GM10266 (cell line): ENCODE measurements around the gene TMEM117.
A peak's percentile ranks its signal among the peaks of the same experiment; 100 is the strongest.

ENCODE experiments used
- DNase-seq: peaks from one replicate; pipeline ENCODE4 v3.0.0; 2012; ENCODE audit errors: extremely low spot score
- TF ChIP-seq, protein P1 (sequence below): IDR thresholded peaks from 2 replicates; pipeline ENCODE4 v1.5.1; 2012; ENCODE audit warnings: mild to moderate bottlenecking, low read depth; ENCODE audit not compliant: control insufficient read depth, insufficient read depth; ENCODE audit errors: missing control alignments

Gene TMEM117

GRCh38 chr12:43805860-43806736 is 29.8 kb upstream of the TMEM117 start, which contains the start of gene TWF1:
Gene TWF1 (minus strand): TSS chr12:43806317. CDS start chr12:43806245, 72 bp downstream.
- TF ChIP-seq, protein P1, sequence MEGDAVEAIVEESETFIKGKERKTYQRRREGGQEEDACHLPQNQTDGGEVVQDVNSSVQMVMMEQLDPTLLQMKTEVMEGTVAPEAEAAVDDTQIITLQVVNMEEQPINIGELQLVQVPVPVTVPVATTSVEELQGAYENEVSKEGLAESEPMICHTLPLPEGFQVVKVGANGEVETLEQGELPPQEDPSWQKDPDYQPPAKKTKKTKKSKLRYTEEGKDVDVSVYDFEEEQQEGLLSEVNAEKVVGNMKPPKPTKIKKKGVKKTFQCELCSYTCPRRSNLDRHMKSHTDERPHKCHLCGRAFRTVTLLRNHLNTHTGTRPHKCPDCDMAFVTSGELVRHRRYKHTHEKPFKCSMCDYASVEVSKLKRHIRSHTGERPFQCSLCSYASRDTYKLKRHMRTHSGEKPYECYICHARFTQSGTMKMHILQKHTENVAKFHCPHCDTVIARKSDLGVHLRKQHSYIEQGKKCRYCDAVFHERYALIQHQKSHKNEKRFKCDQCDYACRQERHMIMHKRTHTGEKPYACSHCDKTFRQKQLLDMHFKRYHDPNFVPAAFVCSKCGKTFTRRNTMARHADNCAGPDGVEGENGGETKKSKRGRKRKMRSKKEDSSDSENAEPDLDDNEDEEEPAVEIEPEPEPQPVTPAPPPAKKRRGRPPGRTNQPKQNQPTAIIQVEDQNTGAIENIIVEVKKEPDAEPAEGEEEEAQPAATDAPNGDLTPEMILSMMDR: peak; percentile 9
- DNase-seq: peak; percentile 91

- TF ChIP-seq, protein P1: no peak
- peak; percentile 11 for DNase-seq
These were observed 29.2 kb upstream of the TMEM117 start for GRCh38 chr12:43806737-43807072.

DNA sequence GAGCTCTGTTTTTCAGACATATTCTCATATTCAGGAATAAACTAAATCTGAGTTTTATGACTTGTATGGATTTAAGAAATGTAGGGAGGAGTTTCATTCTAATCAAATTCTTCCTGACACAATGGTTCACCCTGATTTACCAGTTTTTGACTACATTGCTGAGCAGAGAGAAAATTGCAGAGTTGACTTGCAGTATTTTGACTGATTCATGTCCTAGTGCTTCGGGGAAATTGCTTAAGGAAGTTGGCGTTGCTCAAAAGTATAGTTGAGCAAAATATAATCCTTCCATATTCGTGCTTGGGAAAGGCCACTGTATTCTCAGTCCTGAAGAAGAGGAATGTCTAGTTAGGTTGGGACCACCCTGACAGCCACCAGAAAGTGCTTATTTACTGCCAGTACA is 28.5 kb upstream of the TMEM117 start:
- no peak for DNase-seq
- TF ChIP-seq, protein P1: no peak

DNA sequence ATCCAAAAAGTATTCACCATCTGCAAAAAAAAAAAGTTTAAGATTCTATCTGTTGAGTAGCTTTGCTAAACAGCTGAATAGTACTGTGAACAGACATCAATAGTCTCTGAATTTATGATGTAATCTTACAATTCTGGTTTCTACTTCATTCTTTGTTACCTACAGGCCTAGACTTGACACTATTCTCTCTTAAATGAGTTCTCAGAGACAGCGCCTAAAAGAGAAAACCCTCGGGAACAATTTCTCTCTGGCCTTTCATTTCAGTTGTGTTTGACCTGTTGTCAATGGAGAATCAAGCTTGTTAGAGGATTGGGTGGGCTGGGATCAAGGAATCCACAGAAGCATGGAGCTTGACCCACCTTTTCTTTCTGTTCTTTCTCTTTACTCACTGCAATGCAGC is 23.8 kb upstream of the TMEM117 start:
- no peak for DNase-seq
- TF ChIP-seq, protein P1: no peak

DNA sequence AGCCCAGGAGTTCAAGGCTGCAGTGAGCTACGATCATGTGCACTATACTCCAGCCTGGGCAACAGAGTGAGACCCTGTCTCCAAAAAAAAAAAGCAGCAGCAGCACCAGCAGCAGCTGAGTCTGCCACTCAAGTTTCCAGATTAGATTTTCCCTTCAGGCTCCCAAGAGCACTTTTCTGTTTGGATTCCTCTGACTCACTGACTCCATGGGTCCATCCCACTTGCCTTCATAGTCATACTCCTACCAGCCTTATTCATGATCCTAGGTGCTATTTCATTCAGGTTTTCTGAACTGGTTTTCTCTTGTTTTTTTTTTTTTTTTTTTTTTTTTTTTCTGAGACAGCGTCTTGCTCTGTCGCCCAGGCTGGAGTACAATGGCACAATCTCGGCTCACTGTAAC is 23.0 kb upstream of the TMEM117 start:
- no peak for DNase-seq
- TF ChIP-seq, protein P1: no peak

DNA sequence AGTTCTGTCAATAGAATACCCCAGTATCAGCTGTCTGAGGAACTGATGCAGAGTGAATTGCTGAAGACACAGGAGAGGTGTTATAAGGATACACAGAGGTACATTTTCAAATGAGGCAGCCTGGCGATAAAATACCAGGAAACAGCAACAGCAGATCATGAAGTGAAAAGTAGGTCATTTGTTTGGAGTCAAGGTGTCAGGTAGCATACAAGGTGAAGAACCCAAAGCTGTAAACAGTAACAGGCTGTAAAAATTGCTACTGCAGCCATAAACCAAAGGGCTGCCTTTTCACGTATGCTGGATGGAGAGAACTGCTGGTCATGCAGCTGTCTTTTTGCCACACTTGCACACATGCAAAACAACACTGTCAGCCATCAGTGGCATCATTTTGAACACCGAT is 20.5 kb upstream of the TMEM117 start:
- DNase-seq: no peak
- TF ChIP-seq, protein P1: no peak

DNA sequence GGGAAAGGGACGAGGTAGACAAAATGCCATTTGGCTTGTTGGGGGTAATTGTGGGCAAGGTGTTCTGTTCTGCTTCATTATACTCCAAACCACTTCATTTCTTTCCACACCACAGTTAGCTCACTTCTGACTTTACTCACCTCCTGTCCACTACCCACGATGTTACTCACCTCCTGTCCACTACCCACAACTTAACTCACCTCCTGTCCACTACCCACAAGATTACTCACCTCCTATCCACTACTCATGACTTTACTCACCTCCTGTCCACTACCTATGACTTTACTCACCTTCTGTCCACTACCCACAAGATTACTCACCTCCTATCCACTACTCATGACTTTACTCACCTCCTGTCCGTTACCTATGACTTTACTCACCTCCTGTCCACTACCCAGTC is 19.7 kb upstream of the TMEM117 start:
- TF ChIP-seq, protein P1: no peak
- DNase-seq: no peak
